ENCODE measurements around the gene PCDHGC3. TPM values are rescaled to one million over a fixed set of nuclear protein-coding genes. Genes with fewer than 3 reads are reported as not detected.

Gene PCDHGC3
- total RNA-seq, 1 experiment from 2014 or later, result 17.3 TPM

DNA sequence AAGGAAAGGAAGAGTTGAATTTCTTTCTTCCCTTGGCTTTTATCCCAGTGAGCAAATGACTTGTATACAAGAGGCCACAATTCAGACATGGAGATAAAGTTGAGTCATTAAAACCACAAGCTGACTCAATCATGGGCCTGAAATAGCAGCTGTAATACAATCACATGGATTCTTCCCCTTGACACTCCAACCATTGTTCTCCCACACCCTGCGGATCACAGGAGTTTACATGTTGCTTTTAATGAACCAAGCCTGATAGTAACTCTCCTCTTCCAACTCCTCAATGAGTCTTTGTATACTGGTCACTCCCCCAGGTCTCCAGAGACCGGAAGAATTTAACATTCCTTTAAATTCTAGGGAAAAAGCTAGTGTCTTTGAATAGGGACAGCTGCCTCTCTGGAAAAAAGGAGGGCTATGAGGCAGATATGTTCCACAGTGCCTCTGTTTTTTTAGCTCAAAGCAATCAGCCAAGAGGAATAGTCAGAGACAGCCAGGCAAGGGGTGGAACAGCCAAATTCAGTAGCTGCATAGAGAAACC, 45.5 kb downstream of the PCDHGC3 start:
- Mint-ChIP-seq H3K4me3 (ENCODE audit: unreplicated experiment) (peak overlapping the region; percentile 10), H3K27me3 (ENCODE audit: insufficient read depth, unreplicated experiment) (no peaks in the 10 kb centered on the region), H3K27ac (ENCODE audit: low read depth, unreplicated experiment) (peak overlapping the region; percentile 82), H3K4me1 (ENCODE audit: insufficient read depth, unreplicated experiment) (peaks cover 47% of the 10 kb centered on the region), H3K9me3 (ENCODE audit: unreplicated experiment) (no peaks in the 10 kb centered on the region), H3K36me3 (ENCODE audit: insufficient read depth, unreplicated experiment) (peaks cover 83% of the 10 kb centered on the region)
- POLR2A ChIA-PET, result interaction anchor here (0.7 to 13.3 kb wide), 24 partner anchors 9 to 481 kb away, joined by 3 to 167 read pairs (median 4); partner anchors contain the start of genes DIAPH1, HDAC3, PCDHB11 and PCDHB14
- peak; percentile 99 for DNase-seq (ENCODE audit: unreplicated experiment)
- no TSS peak for BruUV-seq (replicated peaks)
- TF ChIP-seq, protein P1, sequence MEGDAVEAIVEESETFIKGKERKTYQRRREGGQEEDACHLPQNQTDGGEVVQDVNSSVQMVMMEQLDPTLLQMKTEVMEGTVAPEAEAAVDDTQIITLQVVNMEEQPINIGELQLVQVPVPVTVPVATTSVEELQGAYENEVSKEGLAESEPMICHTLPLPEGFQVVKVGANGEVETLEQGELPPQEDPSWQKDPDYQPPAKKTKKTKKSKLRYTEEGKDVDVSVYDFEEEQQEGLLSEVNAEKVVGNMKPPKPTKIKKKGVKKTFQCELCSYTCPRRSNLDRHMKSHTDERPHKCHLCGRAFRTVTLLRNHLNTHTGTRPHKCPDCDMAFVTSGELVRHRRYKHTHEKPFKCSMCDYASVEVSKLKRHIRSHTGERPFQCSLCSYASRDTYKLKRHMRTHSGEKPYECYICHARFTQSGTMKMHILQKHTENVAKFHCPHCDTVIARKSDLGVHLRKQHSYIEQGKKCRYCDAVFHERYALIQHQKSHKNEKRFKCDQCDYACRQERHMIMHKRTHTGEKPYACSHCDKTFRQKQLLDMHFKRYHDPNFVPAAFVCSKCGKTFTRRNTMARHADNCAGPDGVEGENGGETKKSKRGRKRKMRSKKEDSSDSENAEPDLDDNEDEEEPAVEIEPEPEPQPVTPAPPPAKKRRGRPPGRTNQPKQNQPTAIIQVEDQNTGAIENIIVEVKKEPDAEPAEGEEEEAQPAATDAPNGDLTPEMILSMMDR (IDR thresholded peaks at IDR 0.05; ENCODE audit: unreplicated experiment), result no peak
- intact Hi-C loops (cut with micrococcal nuclease), result loop anchor here (1.0 to 5.0 kb wide), 2 partner anchors 12 to 479 kb away; no protein-coding TSS in a partner anchor
- CTCF ChIA-PET, result interaction anchor here (0.5 to 15.4 kb wide), 26 partner anchors 9 to 1278 kb away, joined by 3 to 191 read pairs (median 5); partner anchors contain the start of genes PCDHB10, PCDHB11, PCDHB14 and PCDHB5

DNA sequence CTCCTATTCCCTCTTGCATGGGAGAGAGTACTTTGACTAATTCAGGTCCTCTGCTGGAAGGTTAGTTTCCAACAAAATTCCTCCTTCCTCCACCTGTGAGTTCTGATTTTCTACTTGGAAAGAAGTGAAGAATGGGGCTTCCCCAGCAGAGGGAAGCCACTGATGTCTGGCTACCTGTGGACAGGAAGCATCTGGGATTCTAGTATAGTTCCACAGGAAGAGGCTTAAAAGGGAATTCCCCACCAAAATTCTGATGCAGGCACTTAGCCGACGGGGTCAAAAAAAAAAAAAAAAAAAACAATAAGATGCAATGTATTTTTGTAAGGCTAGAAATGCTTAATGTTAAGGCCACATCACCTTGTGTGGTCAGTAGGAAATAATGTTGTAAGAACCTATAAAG, 46.5 kb downstream of the PCDHGC3 start:
- TF ChIP-seq, protein P1 (IDR thresholded peaks at IDR 0.05; ENCODE audit: unreplicated experiment), result no peak
- H3K4me1 Mint-ChIP-seq (ENCODE audit: insufficient read depth, unreplicated experiment), result peaks cover 47% of the 10 kb centered on the region
- H3K9me3 Mint-ChIP-seq (ENCODE audit: unreplicated experiment), result no peaks in the 10 kb centered on the region
- peaks cover 83% of the 10 kb centered on the region for H3K36me3 Mint-ChIP-seq (ENCODE audit: insufficient read depth, unreplicated experiment)
- BruUV-seq (replicated peaks), result no TSS peak
- CTCF ChIA-PET, result interaction anchor here (0.7 to 15.4 kb wide), 19 partner anchors 10 to 330 kb away, joined by 3 to 191 read pairs (median 13); partner anchors contain the start of genes PCDHB10, PCDHB11, PCDHB14 and PCDHGA7
- intact Hi-C loops (cut with micrococcal nuclease), result loop anchor here (5.0 kb wide), 1 partner anchor 480 kb away; no protein-coding TSS in a partner anchor
- no peak for DNase-seq (ENCODE audit: unreplicated experiment)
- POLR2A ChIA-PET, result interaction anchor here (0.7 to 13.3 kb wide), 12 partner anchors 8 to 357 kb away, joined by 3 to 167 read pairs (median 4); partner anchors contain the start of genes PCDHB14, PCDHGB7, PCDHGC3 and TAF7
- H3K27ac Mint-ChIP-seq (ENCODE audit: low read depth, unreplicated experiment), result peak overlapping the region; percentile 82
- H3K27me3 Mint-ChIP-seq (ENCODE audit: insufficient read depth, unreplicated experiment), result no peaks in the 10 kb centered on the region
- H3K4me3 Mint-ChIP-seq (ENCODE audit: unreplicated experiment), result peak overlapping the region; percentile 30

DNA sequence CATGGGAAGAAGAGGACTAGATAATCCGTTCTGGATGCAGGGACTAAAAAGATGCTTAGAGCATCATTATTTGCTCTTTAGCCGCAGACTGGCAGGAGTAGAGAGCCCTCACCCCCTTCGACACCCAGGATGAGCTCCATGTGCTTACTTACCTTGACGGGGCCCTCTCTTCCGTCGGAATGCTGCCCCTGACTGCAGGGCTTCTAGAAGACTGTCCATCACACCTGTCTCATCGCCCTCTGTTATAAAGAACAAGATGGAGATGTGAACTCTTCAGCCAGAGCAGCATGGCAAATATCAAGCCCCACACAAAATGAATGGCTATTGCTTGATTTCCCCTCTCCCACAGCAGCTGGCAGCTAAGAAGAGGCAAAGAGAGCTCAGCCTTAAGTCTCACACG, 48.2 kb downstream of the PCDHGC3 start:
- CTCF ChIA-PET, result interaction anchor here (0.6 to 15.4 kb wide), 61 partner anchors 8 to 1125 kb away, joined by 3 to 191 read pairs (median 6); partner anchors contain the start of genes PCDHA4, PCDHB10, PCDHB11 and PCDHB14
- TF ChIP-seq, protein P1 (IDR thresholded peaks at IDR 0.05; ENCODE audit: unreplicated experiment), result no peak
- Mint-ChIP-seq H3K27ac (ENCODE audit: low read depth, unreplicated experiment) (peak overlapping the region; percentile 60), H3K36me3 (ENCODE audit: insufficient read depth, unreplicated experiment) (peaks cover 84% of the 10 kb centered on the region), H3K4me1 (ENCODE audit: insufficient read depth, unreplicated experiment) (peaks cover 51% of the 10 kb centered on the region), H3K9me3 (ENCODE audit: unreplicated experiment) (no peaks in the 10 kb centered on the region), H3K27me3 (ENCODE audit: insufficient read depth, unreplicated experiment) (no peaks in the 10 kb centered on the region), H3K4me3 (ENCODE audit: unreplicated experiment) (no peak overlapping the region)
- intact Hi-C loops (cut with micrococcal nuclease), result loop anchor here (1.0 to 5.0 kb wide), 9 partner anchors 33 to 482 kb away; partner anchors contain the start of genes PCDHB13, PCDHB14, PCDHGA10 and PCDHGA12
- POLR2A ChIA-PET, result interaction anchor here (0.5 to 13.3 kb wide), 15 partner anchors 9 to 400 kb away, joined by 3 to 167 read pairs (median 3); partner anchors contain the start of genes DELE1, PCDHB14, PCDHGC3 and TAF7
- no peak for DNase-seq (ENCODE audit: unreplicated experiment)
- no TSS peak for BruUV-seq (replicated peaks)

All from MCF 10A (cell line).